ENCODE results near the gene CAPZB. TPM values are rescaled to one million over a fixed set of nuclear protein-coding genes. Genes with fewer than 3 reads are reported as not detected.

CAPZB gene
- total and polyA plus RNA-seq, 12 donors: 99.7 to 386 (median 164) TPM

DNA sequence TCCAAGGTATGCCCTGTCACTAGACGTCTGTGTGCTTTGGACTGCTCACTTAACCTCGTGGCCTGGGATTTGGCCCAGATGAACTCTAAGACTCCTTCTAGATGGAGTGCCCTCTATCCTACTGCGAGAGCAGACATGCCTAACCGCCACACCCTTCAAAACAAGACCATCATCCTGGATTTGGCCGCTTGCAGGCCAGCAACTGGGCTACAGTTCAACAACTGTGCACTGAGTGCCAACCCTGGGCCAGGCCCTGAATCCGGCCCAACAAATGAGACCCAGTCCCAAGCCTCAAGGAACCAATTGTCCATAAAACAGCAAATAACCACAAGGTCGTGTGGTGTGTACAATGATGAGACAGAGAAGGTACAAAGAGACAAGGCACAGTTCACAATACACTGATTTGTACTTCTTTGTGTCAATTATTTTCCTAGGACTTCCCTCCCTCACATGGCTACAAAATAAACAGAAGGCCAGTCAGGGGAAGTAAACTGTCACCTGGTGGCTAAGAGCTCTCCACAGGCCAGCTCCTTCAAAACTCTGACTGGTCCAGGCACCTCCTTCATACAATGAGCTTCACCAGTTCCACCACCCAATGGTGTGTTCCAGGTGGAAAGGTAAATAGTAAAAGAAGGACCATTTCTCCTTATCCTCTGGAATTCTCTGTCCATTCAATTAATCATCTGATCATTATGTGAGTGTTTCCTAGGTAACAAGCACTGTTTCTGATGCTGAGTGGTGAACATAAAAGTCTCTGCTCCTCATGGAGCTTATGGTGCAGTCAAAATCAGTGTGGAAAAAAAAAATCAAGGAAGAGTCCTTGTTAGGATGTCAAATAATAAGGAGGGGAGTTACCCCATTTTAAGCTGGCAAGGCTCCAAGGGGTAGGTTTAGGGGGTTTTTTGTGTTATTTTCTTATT is 60.4 kb downstream of the CAPZB start:
- no peaks in the 10 kb centered on the region for H3K36me3 ChIP-seq (replicated peaks in 1 of 2)
- 79 to 85% (median 82%) methylated on average over 6 to 7 of the region's 7 CpGs for WGBS, 4 donors
- TF ChIP-seq POLR2A (IDR thresholded peaks at IDR 0.05): no peak
- TF ChIP-seq, protein P1, sequence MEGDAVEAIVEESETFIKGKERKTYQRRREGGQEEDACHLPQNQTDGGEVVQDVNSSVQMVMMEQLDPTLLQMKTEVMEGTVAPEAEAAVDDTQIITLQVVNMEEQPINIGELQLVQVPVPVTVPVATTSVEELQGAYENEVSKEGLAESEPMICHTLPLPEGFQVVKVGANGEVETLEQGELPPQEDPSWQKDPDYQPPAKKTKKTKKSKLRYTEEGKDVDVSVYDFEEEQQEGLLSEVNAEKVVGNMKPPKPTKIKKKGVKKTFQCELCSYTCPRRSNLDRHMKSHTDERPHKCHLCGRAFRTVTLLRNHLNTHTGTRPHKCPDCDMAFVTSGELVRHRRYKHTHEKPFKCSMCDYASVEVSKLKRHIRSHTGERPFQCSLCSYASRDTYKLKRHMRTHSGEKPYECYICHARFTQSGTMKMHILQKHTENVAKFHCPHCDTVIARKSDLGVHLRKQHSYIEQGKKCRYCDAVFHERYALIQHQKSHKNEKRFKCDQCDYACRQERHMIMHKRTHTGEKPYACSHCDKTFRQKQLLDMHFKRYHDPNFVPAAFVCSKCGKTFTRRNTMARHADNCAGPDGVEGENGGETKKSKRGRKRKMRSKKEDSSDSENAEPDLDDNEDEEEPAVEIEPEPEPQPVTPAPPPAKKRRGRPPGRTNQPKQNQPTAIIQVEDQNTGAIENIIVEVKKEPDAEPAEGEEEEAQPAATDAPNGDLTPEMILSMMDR (IDR thresholded peaks at IDR 0.05): no peak
- peak overlapping the region in 2 of 5 donors; percentile 6 to 8 for H3K27ac ChIP-seq
- no peak overlapping the region for H3K4me3 ChIP-seq
- no peak for DNase-seq
- peaks cover 23 to 73% of the 10 kb centered on the region in 2 donors for H3K4me1 ChIP-seq (replicated peaks in 1 of 2)
- intact Hi-C loops (cut with DNase I): no loop called here
- H3K9me3 ChIP-seq (replicated peaks in 1 of 3): no peaks in the 10 kb centered on the region
- H3K27me3 ChIP-seq: no peaks in the 10 kb centered on the region

DNA sequence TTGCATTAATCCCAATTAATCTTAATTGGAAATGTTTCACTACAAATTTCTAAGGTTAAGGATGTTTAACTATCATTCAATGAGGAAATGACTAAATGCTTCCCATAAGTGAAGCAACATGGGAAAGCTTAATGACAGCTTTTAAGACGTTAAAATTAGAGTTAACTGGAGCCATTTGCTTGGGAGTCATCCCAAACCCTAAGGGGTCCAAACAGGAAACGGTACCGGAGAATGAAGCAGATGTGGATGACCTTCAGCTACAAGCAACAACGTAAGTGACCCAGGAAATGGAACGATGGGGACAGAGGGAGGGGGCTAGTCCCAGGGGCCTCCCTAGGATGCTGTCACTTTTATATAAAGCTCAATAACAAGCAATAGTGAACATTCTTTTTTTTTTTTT is 62.2 kb downstream of the CAPZB start:
- Histone ChIP-seq H3K27ac (peak overlapping the region in 1 of 5 donors; percentile 20), H3K9me3 (replicated peaks in 1 of 3) (no peaks in the 10 kb centered on the region), H3K4me3 (no peak overlapping the region), H3K4me1 (replicated peaks in 1 of 2) (peaks cover 16 to 55% of the 10 kb centered on the region in 2 donors), H3K36me3 (replicated peaks in 1 of 2) (peaks cover 0 to 15% of the 10 kb centered on the region in 2 donors), H3K27me3 (no peaks in the 10 kb centered on the region)
- intact Hi-C loops (cut with DNase I): no loop called here
- WGBS, 4 donors: 18 to 22% (median 20%) methylated on average over 5 of the region's 5 CpGs
- no peak for DNase-seq
- no peak for TF ChIP-seq POLR2A (IDR thresholded peaks at IDR 0.05)
- TF ChIP-seq, protein P1 (IDR thresholded peaks at IDR 0.05): no peak

DNA sequence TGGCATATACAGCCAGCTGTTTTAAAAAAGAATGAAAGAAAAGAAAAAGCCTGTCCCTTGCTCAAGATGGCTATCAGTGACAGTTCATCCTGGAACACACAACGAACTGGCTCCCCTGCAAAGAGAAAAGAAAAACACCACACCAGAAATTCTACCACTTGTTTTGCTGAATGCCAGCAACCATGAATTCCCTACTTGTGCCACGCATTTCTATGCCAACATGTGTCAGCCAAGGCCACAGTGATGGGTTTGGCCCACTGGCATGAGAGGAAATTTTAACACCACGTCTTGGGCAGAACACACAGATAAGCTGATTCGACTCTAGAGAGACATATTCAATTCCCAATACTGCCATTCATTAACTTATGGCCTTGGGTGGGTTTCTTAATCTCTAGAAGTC is 64.0 kb downstream of the CAPZB start:
- peaks cover 3 to 40% of the 10 kb centered on the region in 2 donors for H3K4me1 ChIP-seq (replicated peaks in 1 of 2)
- TF ChIP-seq, protein P1 (IDR thresholded peaks at IDR 0.05): no peak
- TF ChIP-seq POLR2A (IDR thresholded peaks at IDR 0.05): no peak
- no peak overlapping the region for H3K4me3 ChIP-seq
- H3K9me3 ChIP-seq (replicated peaks in 1 of 3): no peaks in the 10 kb centered on the region
- no peaks in the 10 kb centered on the region for H3K27me3 ChIP-seq
- DNase-seq: peak in 4 of 7 donors; percentile 47 to 67 (median 58)
- 32 to 42% (median 37%) methylated on average over 4 of the region's 4 CpGs for WGBS, 4 donors
- H3K27ac ChIP-seq: peak overlapping the region in 2 of 5 donors; percentile 2 to 14
- H3K36me3 ChIP-seq (replicated peaks in 1 of 2): peaks cover 0 to 15% of the 10 kb centered on the region in 2 donors
- intact Hi-C loops (cut with DNase I): no loop called here

DNA sequence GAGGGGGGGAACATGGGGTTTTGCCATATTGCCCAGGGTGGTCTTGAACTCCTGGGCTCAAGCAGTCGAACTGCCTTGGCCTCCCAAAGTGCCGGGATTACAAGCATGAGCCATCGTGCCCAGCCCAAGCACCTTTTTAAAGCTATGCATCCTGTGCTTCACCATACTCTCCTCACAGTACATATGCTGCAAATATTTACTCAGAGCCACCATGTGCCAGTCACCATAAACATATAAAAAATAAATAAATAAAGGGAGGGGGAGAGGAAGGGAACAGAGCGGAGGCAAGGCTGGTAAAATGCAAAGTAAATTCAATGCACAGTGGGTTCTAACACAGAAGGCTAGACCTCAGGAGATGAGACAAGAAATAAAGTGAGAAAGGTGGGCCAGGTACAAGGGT is 64.7 kb downstream of the CAPZB start:
- intact Hi-C loops (cut with DNase I): no loop called here

More for the DNA sequence above, 64.7 kb downstream of the CAPZB start:
- H3K4me3 ChIP-seq: no peak overlapping the region
- TF ChIP-seq, protein P1 (IDR thresholded peaks at IDR 0.05): no peak
- no peak for TF ChIP-seq POLR2A (IDR thresholded peaks at IDR 0.05)
- peaks cover 0 to 34% of the 10 kb centered on the region in 2 donors for H3K4me1 ChIP-seq (replicated peaks in 1 of 2)
- H3K27ac ChIP-seq: peak overlapping the region in 2 of 5 donors; percentile 14 to 21
- no peaks in the 10 kb centered on the region for H3K27me3 ChIP-seq
- 90 to 98% (median 97%) methylated on average over 4 of the region's 4 CpGs for WGBS, 4 donors
- no peak for DNase-seq
- H3K9me3 ChIP-seq (replicated peaks in 1 of 3): no peaks in the 10 kb centered on the region
- H3K36me3 ChIP-seq (replicated peaks in 1 of 2): peaks cover 0 to 15% of the 10 kb centered on the region in 2 donors

All from adrenal gland (tissue), 12 donors.